Prostate gland (tissue), 2 donors: ENCODE results near the gene JARID2. TPM values are rescaled to one million over a fixed set of nuclear protein-coding genes. Genes with fewer than 3 reads are reported as not detected.

ENCODE experiments used
- DNase-seq: peaks from one replicate; pipeline ENCODE4 v3.0.0-alpha.2; 2019; ENCODE audit warnings: low spot score
- H3K27ac ChIP-seq, 2 donors: fragments of 200-600 bp; sonication (generic); 2 replicates each; pipeline ENCODE4 v1.5.1; 2017 to 2019
- H3K27me3 ChIP-seq: fragments of 200-600 bp; sonication (generic); replicated peaks from 2 replicates; pipeline ENCODE4 v1.5.1; 2019; ENCODE audit not compliant: insufficient read depth
- H3K36me3 ChIP-seq, 2 donors: fragments of 200-600 bp; sonication (generic); 1 replicate in 1 of 2; 2 replicates in 1 of 2; pipeline versions ENCODE4 v1.5.1 to v1.8.1; 2017 to 2019
- H3K4me1 ChIP-seq: fragments of 200-600 bp; sonication (generic); replicated peaks from 2 replicates; pipeline ENCODE4 v1.5.1; 2019
- H3K4me3 ChIP-seq, 2 donors: fragments of 200-600 bp; sonication (generic); 2 replicates each; pipeline ENCODE4 v1.5.1; 2017 to 2019
- H3K9me3 ChIP-seq: fragments of 200-600 bp; sonication (generic); 2 replicates; pipeline ENCODE4 v1.5.1; 2017
- CTCF ChIP-seq, 4 experiments: fragments of 200-600 bp in 2 of 4; fragments of 450-650 bp in 2 of 4; sonication (generic) in 2 of 4; IDR thresholded peaks; 1 replicate in 3 of 4; 2 replicates in 1 of 4; pipeline ENCODE4 v1.5.1; 2016 to 2019; ENCODE audit warnings: antibody characterized with exemption in 4 of 4, mild to moderate bottlenecking in 2 of 4, moderate library complexity in 2 of 4
- POLR2A ChIP-seq: fragments of 450-650 bp; IDR thresholded peaks from one replicate; pipeline ENCODE4 v1.6.1; 2016; ENCODE audit warnings: antibody characterized with exemption, mild to moderate bottlenecking
- POLR2AphosphoS5 ChIP-seq: sonication (generic); formaldehyde crosslinking; IDR thresholded peaks from one replicate; pipeline ENCODE4 v1.6.1; 2017; ENCODE audit warnings: antibody characterized with exemption
- WGBS: methylation state at CpG from one replicate; pipeline ENCODE4 v1.1.5; 2018; 5-methylcytosine and 5-hydroxymethylcytosine counted together
- intact Hi-C: fragments of 100-400 bp; cut with DNase I; formaldehyde crosslinking; loops from one replicate; pipeline ENCODE4 v1.14.2; 2022
- total RNA-seq, 2 donors: library from RNA; depleted of rRNA; stranded (reverse); fragments of >200 nt; gene quantifications; one replicate each; pipeline ENCODE4 v1.1.0, GENCODE V29; 2016

The JARID2 gene
- total RNA-seq, 2 donors from 2014 or later, result 7.7 to 35.4 TPM

GRCh38 chr6:15440040-15440439 is 194.2 kb downstream of the JARID2 start:
- Histone ChIP-seq H3K27ac (no peak overlapping the region), H3K4me1 (peaks cover 2% of the 10 kb centered on the region), H3K9me3 (no peaks in the 10 kb centered on the region), H3K36me3 (no peaks in the 10 kb centered on the region), H3K4me3 (no peak overlapping the region), H3K27me3 (no peaks in the 10 kb centered on the region)
- no peak for DNase-seq
- TF ChIP-seq POLR2AphosphoS5, result no peak
- TF ChIP-seq CTCF (IDR thresholded peaks at IDR 0.05), result no peak
- TF ChIP-seq POLR2A, result no peak
- intact Hi-C loops, result loop anchor here (5.0 kb wide), 2 partner anchors 52 to 193 kb away; partner anchors contain the start of gene JARID2
- 77% methylated on average over 9 of the region's 9 CpGs for WGBS

- no peak for DNase-seq
- intact Hi-C loops, result loop anchor here (5.0 kb wide), 2 partner anchors 51 to 194 kb away; partner anchors contain the start of gene JARID2
- no peak for TF ChIP-seq POLR2AphosphoS5
- peak in 3 of 4 experiments; percentile 55 to 69 (median 67) for TF ChIP-seq CTCF (IDR thresholded peaks at IDR 0.05)
These were observed 195.5 kb downstream of the JARID2 start for GRCh38 chr6:15441215-15441868.

GRCh38 chr6:15441981-15442380 is 196.1 kb downstream of the JARID2 start:
- Histone ChIP-seq H3K27me3 (no peaks in the 10 kb centered on the region), H3K36me3 (no peaks in the 10 kb centered on the region), H3K4me1 (peaks cover 2% of the 10 kb centered on the region), H3K9me3 (no peaks in the 10 kb centered on the region), H3K4me3 (no peak overlapping the region), H3K27ac (no peak overlapping the region)
- intact Hi-C loops, result loop anchor here (5.0 kb wide), 2 partner anchors 50 to 195 kb away; partner anchors contain the start of gene JARID2
- DNase-seq, result no peak
- 80% methylated on average over 4 of the region's 4 CpGs for WGBS
- TF ChIP-seq CTCF (IDR thresholded peaks at IDR 0.05) (no peak), POLR2A (no peak), POLR2AphosphoS5 (no peak)

More at GRCh38 chr6:15441215-15441868, 195.5 kb downstream of the JARID2 start:
- Histone ChIP-seq H3K36me3 (no peaks in the 10 kb centered on the region), H3K27ac (no peak overlapping the region), H3K4me1 (peaks cover 2% of the 10 kb centered on the region), H3K27me3 (no peaks in the 10 kb centered on the region), H3K9me3 (no peaks in the 10 kb centered on the region), H3K4me3 (no peak overlapping the region)
- WGBS, result 80% methylated on average over 7 of the region's 7 CpGs

GRCh38 chr6:15442467-15442866 is 196.6 kb downstream of the JARID2 start:
- DNase-seq, result no peak
- Histone ChIP-seq H3K36me3 (no peaks in the 10 kb centered on the region), H3K4me3 (no peak overlapping the region), H3K27ac (no peak overlapping the region), H3K27me3 (no peaks in the 10 kb centered on the region), H3K4me1 (peaks cover 2% of the 10 kb centered on the region), H3K9me3 (no peaks in the 10 kb centered on the region)
- TF ChIP-seq POLR2AphosphoS5, result no peak
- no peak for TF ChIP-seq CTCF (IDR thresholded peaks at IDR 0.05)
- no peak for TF ChIP-seq POLR2A
- intact Hi-C loops, result loop anchor here (5.0 kb wide), 2 partner anchors 50 to 195 kb away; partner anchors contain the start of gene JARID2
- 86% methylated on average over 6 of the region's 6 CpGs for WGBS
